ENCODE measurements around the gene DAPP1.

GRCh38 chr4:99833756-99834155 lies 17.1 kb downstream of the DAPP1 start:
- TF ChIP-seq PBX3 (IDR thresholded peaks at IDR 0.05; ENCODE audit: insufficient replicate concordance, low read depth, low read length) (no peak), ZBTB4 (CRISPR knock-in tag; IDR thresholded peaks at IDR 0.05) (no peak)
